Skeletal muscle tissue (tissue), 4 donors: ENCODE data around the gene ID2. TPM values are rescaled to one million over a fixed set of nuclear protein-coding genes. Genes with fewer than 3 reads are reported as not detected.
"Not testable (repeated sequence)": the region's sequence is repeated elsewhere in the genome, so short reads cannot be mapped to it uniquely, and the experiment has no call there.

Source experiments
- H3K27ac ChIP-seq: one replicate; pipeline ENCODE4 v1.7.0; 2013; ENCODE audit warnings: mild to moderate bottlenecking, low read depth, low read length, inconsistent platforms
- H3K27me3 ChIP-seq, 3 donors: one replicate each; pipeline ENCODE4 v1.7.0; 2013; ENCODE audit warnings: low read length in 3 of 3; ENCODE audit not compliant: control insufficient read depth in 3 of 3, insufficient read depth in 3 of 3
- H3K36me3 ChIP-seq, 3 donors: one replicate each; pipeline ENCODE4 v1.7.0; 2013; ENCODE audit warnings: low read length in 3 of 3; ENCODE audit not compliant: control insufficient read depth in 3 of 3, insufficient read depth in 3 of 3
- H3K4me1 ChIP-seq, 3 donors: one replicate each; pipeline ENCODE4 v1.7.0; 2013; ENCODE audit warnings: low read length in 3 of 3, mild to moderate bottlenecking in 3 of 3; ENCODE audit not compliant: control insufficient read depth in 3 of 3, insufficient read depth in 3 of 3
- H3K4me3 ChIP-seq, 3 donors: one replicate each; pipeline ENCODE4 v1.7.0; 2013; ENCODE audit warnings: low read length in 3 of 3
- H3K9ac ChIP-seq, 3 donors: one replicate each; pipeline ENCODE4 v1.7.0; 2013; ENCODE audit warnings: low read length in 3 of 3, mild to moderate bottlenecking in 3 of 3, moderate library complexity in 2 of 3, low read depth in 1 of 3
- H3K9me3 ChIP-seq, 3 donors: one replicate each; pipeline ENCODE4 v1.7.0; 2013; ENCODE audit warnings: low read length in 3 of 3; ENCODE audit not compliant: control insufficient read depth in 3 of 3
- total RNA-seq: library from RNA; depleted of rRNA; stranded (reverse); fragments of >200 nt; gene quantifications from one replicate; pipeline ENCODE4 v1.2.3, GENCODE V29; 2014
- donor health status: Osteomylitis.

Gene ID2
- total RNA-seq, 1 donor from 2014 or later: 35.0 TPM

- Histone ChIP-seq H3K4me3 (no peak overlapping the region), H3K9me3 (no peaks in the 10 kb centered on the region), H3K9ac (no peak overlapping the region), H3K36me3 (peaks cover 23 to 48% (median 28%) of the 10 kb centered on the region in 3 donors), H3K4me1 (peaks cover 2 to 9% (median 8%) of the 10 kb centered on the region in 3 donors), H3K27me3 (no peaks in the 10 kb centered on the region), H3K27ac (no peak overlapping the region)
These were observed 44.0 kb downstream of the ID2 start for GRCh38 chr2:8725838-8726237.

- H3K4me1 ChIP-seq: peaks cover 2 to 9% (median 8%) of the 10 kb centered on the region in 3 donors
- no peak overlapping the region for H3K9ac ChIP-seq
- no peak overlapping the region for H3K4me3 ChIP-seq
- no peak overlapping the region for H3K27ac ChIP-seq
- H3K9me3 ChIP-seq: no peaks in the 10 kb centered on the region
- peaks cover 35 to 62% (median 49%) of the 10 kb centered on the region in 3 donors for H3K36me3 ChIP-seq
- no peaks in the 10 kb centered on the region for H3K27me3 ChIP-seq
These were observed 46.6 kb downstream of the ID2 start for GRCh38 chr2:8728305-8729015.

GRCh38 chr2:8729101-8729500 is 47.2 kb downstream of the ID2 start:
- H3K36me3 ChIP-seq: peaks cover 40 to 68% (median 54%) of the 10 kb centered on the region in 3 donors
- not testable (repeated sequence) for H3K27me3 ChIP-seq, H3K9me3 ChIP-seq, H3K4me1 ChIP-seq, H3K9ac ChIP-seq, H3K4me3 ChIP-seq, H3K27ac ChIP-seq

GRCh38 chr2:8729939-8730338 is 48.1 kb downstream of the ID2 start:
- H3K9ac ChIP-seq: no peak overlapping the region
- no peaks in the 10 kb centered on the region for H3K27me3 ChIP-seq
- no peak overlapping the region for H3K27ac ChIP-seq
- H3K4me1 ChIP-seq: peaks cover 2 to 9% (median 8%) of the 10 kb centered on the region in 3 donors
- no peak overlapping the region for H3K4me3 ChIP-seq
- peaks cover 42 to 71% (median 59%) of the 10 kb centered on the region in 3 donors for H3K36me3 ChIP-seq
- no peaks in the 10 kb centered on the region for H3K9me3 ChIP-seq

GRCh38 chr2:8732601-8733000 is 50.7 kb downstream of the ID2 start:
- H3K9ac ChIP-seq: no peak overlapping the region
- H3K36me3 ChIP-seq: peaks cover 46 to 68% (median 61%) of the 10 kb centered on the region in 3 donors
- H3K9me3 ChIP-seq: no peaks in the 10 kb centered on the region
- H3K4me3 ChIP-seq: no peak overlapping the region
- peaks cover 2 to 9% (median 8%) of the 10 kb centered on the region in 3 donors for H3K4me1 ChIP-seq
- H3K27ac ChIP-seq: no peak overlapping the region
- no peaks in the 10 kb centered on the region for H3K27me3 ChIP-seq

Other genes with a start within 250 kb of the ID2 start
- gene KIDINS220, start 155.6 kb downstream of the ID2 start, total RNA-seq: 88.7 TPM